SW480 (cell line): ENCODE data around the gene EDA.

ENCODE experiments used
- DNase-seq: peaks from one replicate; pipeline ENCODE4 v3.0.0-alpha.2; 2016; ENCODE audit warnings: low spot score

Gene EDA

DNA sequence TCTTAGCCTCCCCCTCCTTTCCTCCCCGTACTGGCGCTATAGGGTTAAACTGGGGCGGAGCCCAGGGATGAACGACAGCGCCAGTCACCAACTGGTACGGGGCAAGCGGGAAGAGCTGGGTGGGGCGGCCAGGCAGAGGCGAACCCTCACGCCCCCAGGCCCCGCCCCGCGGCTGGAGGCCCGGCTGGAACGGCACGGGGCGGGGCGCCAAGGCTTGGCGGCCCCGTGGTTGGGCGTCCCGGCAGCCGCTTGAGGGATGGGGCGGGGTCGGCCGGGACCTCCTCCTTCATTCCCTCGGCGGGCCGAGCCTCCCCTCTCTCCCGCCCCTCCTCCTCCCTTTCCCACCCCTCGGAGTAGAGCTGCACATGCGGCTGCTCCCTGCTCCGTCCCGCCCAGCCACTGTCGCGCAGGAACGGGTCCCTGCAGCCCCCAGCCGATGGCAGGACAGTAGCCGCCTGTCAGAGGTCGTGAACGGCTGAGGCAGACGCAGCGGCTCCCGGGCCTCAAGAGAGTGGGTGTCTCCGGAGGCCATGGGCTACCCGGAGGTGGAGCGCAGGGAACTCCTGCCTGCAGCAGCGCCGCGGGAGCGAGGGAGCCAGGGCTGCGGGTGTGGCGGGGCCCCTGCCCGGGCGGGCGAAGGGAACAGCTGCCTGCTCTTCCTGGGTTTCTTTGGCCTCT is at the start of gene EDA:
Gene EDA, plus strand, starts transcription at position 335 of the 678 bp plus-strand sequence.
- DNase-seq, result peak; percentile 86

GRCh38 chrX:69568828-69569227 is 47.1 kb upstream of the EDA start:
- no peak for DNase-seq

- no peak for DNase-seq
Observed at GRCh38 chrX:69597399-69597798, 18.5 kb upstream of the EDA start.

DNA sequence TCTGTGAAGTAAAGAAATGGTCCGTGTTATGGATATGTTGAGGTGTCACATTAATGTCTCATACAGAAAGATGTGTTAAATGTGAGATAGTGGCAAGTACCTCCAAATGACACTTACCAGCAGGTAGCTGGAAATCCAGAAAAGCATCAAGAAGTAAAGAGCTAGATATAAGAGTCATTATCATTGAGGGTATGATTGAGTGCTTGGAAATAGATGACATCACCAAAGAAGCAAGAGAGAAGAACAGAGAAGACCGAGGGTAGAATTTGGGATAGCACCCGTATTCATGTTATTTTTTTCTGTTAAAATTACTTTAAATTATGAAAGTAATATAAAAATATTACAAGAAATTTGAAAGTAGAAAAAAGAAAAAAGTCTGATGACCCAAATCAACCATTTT is 15.7 kb upstream of the EDA start:
- DNase-seq, result no peak

DNA sequence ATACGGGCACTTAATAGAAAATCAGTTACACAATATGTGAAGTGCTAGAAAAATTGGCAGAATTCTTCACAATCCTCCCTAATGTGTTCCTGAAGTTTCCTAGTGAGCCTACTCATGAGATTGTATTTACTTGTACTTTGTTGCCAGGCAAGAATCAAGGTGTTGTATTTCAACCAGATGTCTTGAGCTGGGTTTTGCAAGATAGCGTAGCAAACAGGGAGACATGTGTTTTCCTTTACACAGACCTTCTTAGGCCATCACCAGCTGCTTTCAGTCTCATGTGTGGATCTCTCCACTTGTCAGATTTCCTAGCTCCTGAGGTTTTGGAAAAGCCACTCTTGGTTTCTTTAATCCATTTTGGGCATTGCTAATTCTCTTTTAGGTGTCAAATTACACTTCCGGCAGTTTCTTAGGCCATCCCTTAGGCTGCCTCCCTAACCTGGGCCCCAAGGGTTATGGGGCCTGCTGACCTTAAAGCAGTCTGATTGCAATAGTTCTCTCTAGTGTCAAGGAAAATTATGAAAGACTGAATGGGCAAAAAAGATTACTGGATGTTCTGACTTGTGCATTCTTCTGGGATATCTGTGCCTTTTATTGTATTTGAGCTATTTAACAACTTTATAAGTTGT is 12.2 kb upstream of the EDA start:
- no peak for DNase-seq

GRCh38 chrX:69605521-69605920 is 10.4 kb upstream of the EDA start:
- no peak for DNase-seq

- DNase-seq, result no peak
Observed at GRCh38 chrX:69607616-69608015, 8.3 kb upstream of the EDA start.

GRCh38 chrX:69613946-69614345 is 2.0 kb upstream of the EDA start:
- no peak for DNase-seq

DNA sequence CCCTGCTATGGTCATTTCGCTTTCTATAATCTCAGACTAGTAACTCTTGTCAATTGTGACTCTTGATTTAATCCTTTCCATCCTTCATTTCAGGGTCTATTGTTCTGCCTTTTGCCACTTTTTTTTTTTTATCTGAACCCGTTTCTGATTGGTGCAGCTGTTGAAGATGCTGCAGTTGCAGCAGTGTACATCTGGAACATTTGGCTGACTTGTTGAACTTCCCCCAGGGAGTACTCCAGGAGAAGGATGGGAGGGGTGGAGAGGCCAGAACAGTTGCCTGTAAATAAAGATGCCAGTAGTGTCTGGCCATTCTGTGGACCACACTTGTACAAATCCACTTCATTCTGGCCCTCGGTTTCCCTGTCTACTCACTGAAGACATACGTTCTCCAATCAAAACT is 1.0 kb upstream of the EDA start:
- no peak for DNase-seq

GRCh38 chrX:69615342-69615741 is 571 bp upstream of the EDA start:
- no peak for DNase-seq

DNA sequence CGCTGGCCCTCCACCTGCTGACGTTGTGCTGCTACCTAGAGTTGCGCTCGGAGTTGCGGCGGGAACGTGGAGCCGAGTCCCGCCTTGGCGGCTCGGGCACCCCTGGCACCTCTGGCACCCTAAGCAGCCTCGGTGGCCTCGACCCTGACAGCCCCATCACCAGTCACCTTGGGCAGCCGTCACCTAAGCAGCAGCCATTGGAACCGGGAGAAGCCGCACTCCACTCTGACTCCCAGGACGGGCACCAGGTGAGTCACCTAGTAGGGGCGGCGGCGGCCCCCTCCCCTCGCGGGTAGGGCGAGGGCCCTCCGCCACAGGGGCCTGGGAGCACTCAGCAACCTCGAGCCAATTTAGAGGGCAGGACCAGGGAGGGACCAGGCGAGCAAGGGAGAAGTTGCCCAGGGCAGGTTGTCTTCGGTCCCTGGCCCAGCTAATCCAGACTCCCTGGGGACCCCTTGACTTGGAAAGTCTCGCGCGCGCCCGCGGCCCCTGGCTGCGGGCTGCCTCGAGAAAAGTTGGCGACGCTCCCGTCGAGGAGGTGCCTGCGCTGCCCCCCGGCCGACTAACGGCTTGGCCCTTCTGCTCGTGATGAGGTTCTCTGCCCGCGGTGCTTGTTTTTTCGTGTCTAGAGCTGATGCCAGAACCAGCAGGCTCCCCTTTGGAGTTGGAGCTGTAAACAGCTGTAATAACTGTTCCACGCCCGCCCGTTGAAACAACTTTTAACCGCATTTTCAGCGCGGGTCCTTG is 717 bp downstream of the EDA start:
- peak; percentile 35 for DNase-seq

DNA sequence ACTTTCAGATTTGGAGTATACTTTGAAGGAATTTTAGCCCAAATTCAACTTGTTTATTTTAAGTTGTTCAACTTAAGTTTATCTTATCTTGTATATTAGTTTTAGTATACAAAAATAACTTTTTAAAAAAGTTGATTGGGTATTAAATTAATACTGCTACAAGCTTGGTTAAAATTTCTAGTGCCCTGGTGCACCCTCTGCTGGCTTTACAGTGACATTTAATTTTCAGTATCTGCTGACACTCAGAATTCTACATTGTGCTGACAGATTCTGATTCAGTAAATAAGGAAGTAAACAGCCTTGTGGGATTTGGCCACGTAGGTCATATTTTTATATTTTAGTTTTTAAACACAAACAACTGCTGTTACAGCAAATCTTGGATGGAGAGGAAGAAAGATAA is 2.9 kb downstream of the EDA start:
- DNase-seq, result peak; percentile 41

GRCh38 chrX:69626129-69626528 is 10.2 kb downstream of the EDA start:
- no peak for DNase-seq

- DNase-seq, result no peak
Observed at GRCh38 chrX:69627744-69628143, 11.8 kb downstream of the EDA start.

DNA sequence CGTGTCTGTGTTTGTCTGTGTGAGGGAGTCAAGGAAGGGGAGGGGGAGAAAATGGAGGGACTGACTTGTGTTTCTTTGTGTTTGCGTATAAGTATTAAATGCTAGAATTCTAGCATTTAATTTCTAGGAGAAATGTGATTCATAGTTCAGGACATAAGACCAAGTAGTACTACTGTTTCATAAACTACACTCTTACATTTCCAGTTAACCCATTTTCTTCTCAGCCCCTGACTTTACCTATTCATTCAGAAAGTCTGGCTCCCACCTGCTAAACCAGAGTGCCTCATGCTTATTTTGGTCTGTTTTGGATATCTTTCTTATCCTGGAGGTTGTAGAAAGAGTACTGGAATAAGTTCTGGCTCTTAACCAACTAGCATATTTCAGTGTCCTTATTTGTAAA is 14.2 kb downstream of the EDA start:
- no peak for DNase-seq

DNA sequence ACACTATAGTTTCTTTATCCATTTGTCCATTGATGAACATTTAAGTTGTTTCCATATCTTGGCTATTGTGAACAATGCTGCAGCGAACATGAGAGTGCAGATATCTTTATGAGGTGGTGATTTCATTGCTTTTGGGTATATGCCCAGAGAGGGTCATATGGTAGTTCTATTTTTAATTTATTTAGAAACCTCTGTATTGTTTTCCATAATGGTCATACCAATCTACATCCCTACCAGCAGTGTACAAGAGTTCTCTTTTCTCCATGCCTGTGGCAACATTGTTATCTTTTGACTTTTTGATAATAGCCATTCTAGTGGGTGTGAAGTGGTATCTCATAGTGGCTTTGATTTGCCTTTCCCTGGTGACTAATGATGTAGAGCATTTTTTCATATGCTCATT is 48.8 kb downstream of the EDA start:
- DNase-seq, result no peak

DNA sequence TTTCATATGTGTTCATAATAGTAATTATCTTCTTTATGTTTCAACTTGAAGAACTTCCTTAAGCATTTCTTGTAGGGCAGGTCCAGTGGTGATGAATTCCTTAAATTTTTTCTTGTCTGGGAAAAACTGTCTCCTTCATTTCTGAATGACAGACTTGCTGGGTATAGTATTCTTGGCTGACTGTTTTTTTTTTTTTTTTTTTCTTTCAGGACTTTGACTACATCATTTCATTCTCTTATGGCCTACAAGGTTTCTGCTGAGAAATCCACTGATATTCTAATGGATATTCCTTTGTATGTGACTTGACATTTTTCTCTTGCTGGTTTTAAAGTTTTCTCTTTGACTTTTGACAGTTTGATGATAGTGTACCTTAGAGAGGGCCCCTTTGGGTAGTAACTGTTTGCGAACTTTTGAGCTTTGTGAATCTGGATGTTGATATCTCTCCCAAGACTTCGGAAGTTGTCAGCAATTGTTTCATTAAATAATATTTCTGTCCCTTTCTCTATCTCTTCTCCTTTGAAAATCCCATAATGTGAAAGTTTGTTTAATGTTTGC is 54.2 kb downstream of the EDA start:
- DNase-seq, result no peak

DNA sequence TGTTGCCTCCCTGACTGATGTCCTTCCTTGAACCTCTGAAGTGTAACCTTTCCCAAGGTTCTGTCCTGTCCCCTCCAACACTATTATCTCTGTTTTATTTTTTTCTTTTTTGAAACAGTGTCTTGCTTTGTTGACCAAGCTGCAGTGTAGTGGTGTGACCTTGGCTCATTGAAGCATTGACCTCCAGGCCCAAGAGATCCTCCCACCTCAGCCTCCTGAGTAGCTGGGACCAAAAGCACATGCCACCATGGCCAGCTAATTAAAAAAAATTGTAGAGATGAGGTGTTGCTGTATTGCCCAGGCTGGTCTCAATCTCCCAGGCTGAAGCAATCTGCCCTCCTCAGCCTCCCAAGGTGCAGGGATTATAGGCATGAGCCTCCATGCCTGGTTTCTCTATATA is 59.0 kb downstream of the EDA start:
- no peak for DNase-seq

DNA sequence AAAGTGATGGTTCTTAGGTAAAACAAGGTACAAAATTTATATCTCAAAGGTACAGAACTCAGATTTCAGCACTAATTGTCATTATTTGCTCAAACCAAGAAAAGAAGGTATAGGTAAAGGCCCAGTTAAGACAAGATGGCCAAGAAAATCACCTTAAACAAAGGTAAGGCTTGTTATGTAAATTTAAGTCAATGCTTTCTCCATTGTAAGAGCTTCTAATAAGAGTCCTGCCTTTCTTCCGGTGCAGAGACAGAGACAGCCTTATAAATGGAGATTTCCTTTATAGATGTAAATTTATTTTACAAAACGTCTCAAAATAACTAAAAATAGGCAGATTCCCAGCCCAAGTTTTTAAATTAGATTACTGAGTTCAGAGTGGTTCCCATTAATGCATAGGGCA is 89.9 kb downstream of the EDA start:
- no peak for DNase-seq

GRCh38 chrX:69718102-69718501 is 102.2 kb downstream of the EDA start:
- DNase-seq, result no peak

- no peak for DNase-seq
Observed at GRCh38 chrX:69724307-69724706, 108.4 kb downstream of the EDA start.

DNA sequence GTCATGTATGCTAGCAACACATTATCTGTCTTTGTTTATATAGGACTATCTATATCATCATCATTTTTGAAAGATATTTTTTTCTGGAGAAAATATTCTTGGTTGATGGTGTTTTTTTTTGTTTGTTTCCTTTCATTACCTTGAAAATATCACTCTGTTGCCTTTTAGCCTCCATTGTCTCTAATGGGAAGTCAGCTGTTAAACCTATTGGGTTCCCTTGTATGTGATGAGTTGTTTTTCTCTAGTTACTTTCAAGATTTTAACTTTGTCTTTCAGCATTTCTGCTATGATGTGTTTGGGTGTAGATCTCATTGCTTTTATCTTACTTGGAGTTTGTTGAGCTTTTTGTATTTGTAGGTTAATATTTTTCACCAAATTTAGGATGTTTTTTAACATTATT is 124.4 kb downstream of the EDA start:
- no peak for DNase-seq

DNA sequence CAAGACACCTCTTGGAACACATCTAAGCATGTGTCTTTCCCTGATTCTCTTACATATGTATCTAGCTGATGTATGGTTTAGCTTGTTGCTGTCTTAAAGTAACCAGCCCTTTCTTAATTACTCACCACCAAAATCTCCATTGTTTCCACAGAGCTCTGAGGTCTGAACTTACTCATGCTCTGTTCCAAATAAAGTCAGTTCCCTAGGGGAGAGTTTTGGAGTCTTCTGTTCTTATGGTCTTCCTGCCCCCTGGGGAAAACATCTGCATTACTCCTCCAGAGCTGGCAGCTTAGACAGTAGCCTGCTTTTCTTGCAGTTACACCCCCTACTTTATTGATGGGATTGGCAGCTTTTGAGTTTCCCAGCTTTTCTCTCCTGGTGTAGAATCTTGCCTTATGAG is 125.8 kb downstream of the EDA start:
- DNase-seq, result no peak
